Stomach (tissue), 9 donors: ENCODE measurements around the gene C2orf76. TPM values are rescaled to one million over a fixed set of nuclear protein-coding genes. Genes with fewer than 3 reads are reported as not detected.

ENCODE experiments used
- DNase-seq, 2 donors: peaks; one replicate each; pipeline versions ENCODE4 v3.0.0 to v3.0.0-alpha.2; 2013 to 2019
- H3K27ac ChIP-seq, 5 donors: fragments of 200-600 bp in 4 of 5; sonication (generic) in 4 of 5; one replicate each; pipeline ENCODE4 v1.5.1; 2013 to 2019; ENCODE audit warnings: mild to moderate bottlenecking in 1 of 5, moderate library complexity in 1 of 5
- H3K27me3 ChIP-seq, 3 donors: fragments of 200-600 bp; sonication (generic); one replicate each; pipeline ENCODE4 v1.5.1; 2017 to 2019; ENCODE audit warnings: mixed run types in 1 of 3
- H3K36me3 ChIP-seq, 4 donors: fragments of 200-600 bp; sonication (generic); 1 replicate in 3 of 4; 2 replicates in 1 of 4; pipeline ENCODE4 v1.5.1; 2016 to 2019
- H3K4me1 ChIP-seq, 4 donors: fragments of 200-600 bp; sonication (generic); one replicate each; pipeline ENCODE4 v1.5.1; 2016 to 2019
- H3K4me3 ChIP-seq, 4 donors: fragments of 200-600 bp; sonication (generic) in 3 of 4; one replicate each; pipeline ENCODE4 v1.5.1; 2016 to 2019; ENCODE audit warnings: mild to moderate bottlenecking in 1 of 4
- H3K9me3 ChIP-seq, 4 donors: fragments of 200-600 bp; sonication (generic); one replicate each; pipeline ENCODE4 v1.5.1; 2016 to 2019
- CTCF ChIP-seq, 7 experiments: fragments of 450-650 bp in 4 of 7; fragments of 200-600 bp in 3 of 7; sonication (generic) in 3 of 7; IDR thresholded peaks; one replicate each; pipeline ENCODE4 v1.5.1; 2016 to 2019; ENCODE audit warnings: antibody characterized with exemption in 7 of 7, control low read depth in 2 of 7, mild to moderate bottlenecking in 1 of 7
- EP300 ChIP-seq: sonication (generic); formaldehyde crosslinking; IDR thresholded peaks from one replicate; pipeline ENCODE4 v1.6.1; 2017; ENCODE audit warnings: antibody characterized with exemption
- POLR2A ChIP-seq, 4 donors: fragments of 450-650 bp; IDR thresholded peaks; one replicate each; pipeline ENCODE4 v1.6.1; 2016; ENCODE audit warnings: antibody characterized with exemption in 4 of 4, control low read depth in 2 of 4, mild to moderate bottlenecking in 1 of 4, moderate library complexity in 1 of 4
- POLR2AphosphoS5 ChIP-seq, 3 donors: sonication (generic); formaldehyde crosslinking; IDR thresholded peaks; one replicate each; pipeline ENCODE4 v1.6.1; 2016; ENCODE audit warnings: antibody characterized with exemption in 3 of 3
- WGBS, 5 donors: extraction: QIAGEN DNeasy Blood & Tissue Kit in 3 of 5; methylation state at CpG; one replicate each; pipeline versions ENCODE4 v1.1.5 to v1.1.7; 2013 to 2018; 5-methylcytosine and 5-hydroxymethylcytosine counted together
- intact Hi-C: fragments of 100-400 bp; cut with DNase I; formaldehyde crosslinking; loops from one replicate; pipeline ENCODE4 v1.15.1; 2023; ENCODE audit warnings: low total_unique reads
- polyA plus RNA-seq, 3 donors: library from polyadenylated mRNA; stranded (reverse); fragments of 200-250 nt; gene quantifications; one replicate each; pipeline ENCODE4 v1.2.3, GENCODE V29; 2013
- total RNA-seq, 5 donors: library from RNA; depleted of rRNA; stranded (reverse); fragments of >200 nt; gene quantifications; one replicate each; pipeline versions ENCODE4 v1.1.0 to v1.2.3, GENCODE V29; 2014 to 2016
- donor health status: healthy with polysubstance abuse.
- donor health status: Bipolar disorder and iron deficiency.
- donor health status: healthy.

The C2orf76 gene
- total and polyA plus RNA-seq, 8 donors: 6.7 to 30.9 (median 15.2) TPM; not detected in 1

GRCh38 chr2:119295688-119296375, 70.8 kb downstream of the C2orf76 start:
- intact Hi-C loops: loop anchor here (10.0 kb wide), 1 partner anchor 411 kb away; no protein-coding TSS in a partner anchor
- Histone ChIP-seq H3K4me1 (peaks cover 7 to 18% (median 12%) of the 10 kb centered on the region in 4 donors), H3K9me3 (no peaks in the 10 kb centered on the region), H3K4me3 (no peak overlapping the region), H3K27me3 (no peaks in the 10 kb centered on the region), H3K27ac (no peak overlapping the region), H3K36me3 (peaks cover 0 to 20% (median 3%) of the 10 kb centered on the region in 4 donors)
- 71 to 87% (median 85%) methylated on average over 10 of the region's 10 CpGs for WGBS, 5 donors
- no peak for TF ChIP-seq POLR2A (IDR thresholded peaks at IDR 0.05)
- no peak for TF ChIP-seq EP300
- no peak for TF ChIP-seq POLR2AphosphoS5 (IDR thresholded peaks at IDR 0.05)
- TF ChIP-seq CTCF (IDR thresholded peaks at IDR 0.05): no peak
- DNase-seq: no peak

- H3K4me1 ChIP-seq: peaks cover 7 to 24% (median 13%) of the 10 kb centered on the region in 4 donors
- WGBS, 5 donors: 85 to 94% (median 88%) methylated on average over 14 of the region's 14 CpGs
- peaks cover 0 to 20% (median 3%) of the 10 kb centered on the region in 4 donors for H3K36me3 ChIP-seq
- TF ChIP-seq EP300 (no peak), CTCF (IDR thresholded peaks at IDR 0.05) (no peak), POLR2A (IDR thresholded peaks at IDR 0.05) (no peak), POLR2AphosphoS5 (IDR thresholded peaks at IDR 0.05) (no peak)
- H3K4me3 ChIP-seq: no peak overlapping the region
- H3K27me3 ChIP-seq: no peaks in the 10 kb centered on the region
- no peaks in the 10 kb centered on the region for H3K9me3 ChIP-seq
- H3K27ac ChIP-seq: no peak overlapping the region
- DNase-seq: no peak
- intact Hi-C loops: loop anchor here (10.0 kb wide), 1 partner anchor 410 kb away; no protein-coding TSS in a partner anchor
These were observed 72.0 kb downstream of the C2orf76 start for GRCh38 chr2:119294671-119295070.

- peaks cover 0 to 20% (median 3%) of the 10 kb centered on the region in 4 donors for H3K36me3 ChIP-seq
- no peak overlapping the region for H3K27ac ChIP-seq
- no peaks in the 10 kb centered on the region for H3K27me3 ChIP-seq
- TF ChIP-seq POLR2AphosphoS5 (IDR thresholded peaks at IDR 0.05): no peak
- TF ChIP-seq POLR2A (IDR thresholded peaks at IDR 0.05): no peak
- TF ChIP-seq EP300: no peak
- intact Hi-C loops: loop anchor here (10.0 kb wide), 1 partner anchor 409 kb away; no protein-coding TSS in a partner anchor
- no peak for DNase-seq
- peaks cover 7 to 26% (median 16%) of the 10 kb centered on the region in 4 donors for H3K4me1 ChIP-seq
- WGBS, 5 donors: 75 to 83% (median 76%) methylated on average over 7 of the region's 7 CpGs
- H3K4me3 ChIP-seq: no peak overlapping the region
- H3K9me3 ChIP-seq: no peaks in the 10 kb centered on the region
These were observed 72.7 kb downstream of the C2orf76 start for GRCh38 chr2:119293900-119294299.

GRCh38 chr2:119293254-119293653, 73.4 kb downstream of the C2orf76 start:
- Histone ChIP-seq H3K4me3 (no peak overlapping the region), H3K27ac (no peak overlapping the region), H3K4me1 (peaks cover 7 to 26% (median 16%) of the 10 kb centered on the region in 4 donors), H3K27me3 (no peaks in the 10 kb centered on the region), H3K9me3 (no peaks in the 10 kb centered on the region), H3K36me3 (peaks cover 0 to 20% (median 3%) of the 10 kb centered on the region in 4 donors)
- no peak for TF ChIP-seq CTCF (IDR thresholded peaks at IDR 0.05)
- no peak for TF ChIP-seq POLR2A (IDR thresholded peaks at IDR 0.05)
- no peak for TF ChIP-seq EP300
- no peak for TF ChIP-seq POLR2AphosphoS5 (IDR thresholded peaks at IDR 0.05)
- no peak for DNase-seq
- intact Hi-C loops: loop anchor here (10.0 kb wide), 1 partner anchor 408 kb away; no protein-coding TSS in a partner anchor
- 90 to 98% (median 92%) methylated on average over 2 of the region's 2 CpGs for WGBS, 5 donors
